ENCODE results near the gene MAP2. TPM values are rescaled to one million over a fixed set of nuclear protein-coding genes. Genes with fewer than 3 reads are reported as not detected.

The MAP2 gene
- total and polyA plus RNA-seq, 2 of the 13 experiments (the other 11 are each of a cell fraction or from before 2014, with no cell fraction given): 0.08 TPM; not detected in 1

DNA sequence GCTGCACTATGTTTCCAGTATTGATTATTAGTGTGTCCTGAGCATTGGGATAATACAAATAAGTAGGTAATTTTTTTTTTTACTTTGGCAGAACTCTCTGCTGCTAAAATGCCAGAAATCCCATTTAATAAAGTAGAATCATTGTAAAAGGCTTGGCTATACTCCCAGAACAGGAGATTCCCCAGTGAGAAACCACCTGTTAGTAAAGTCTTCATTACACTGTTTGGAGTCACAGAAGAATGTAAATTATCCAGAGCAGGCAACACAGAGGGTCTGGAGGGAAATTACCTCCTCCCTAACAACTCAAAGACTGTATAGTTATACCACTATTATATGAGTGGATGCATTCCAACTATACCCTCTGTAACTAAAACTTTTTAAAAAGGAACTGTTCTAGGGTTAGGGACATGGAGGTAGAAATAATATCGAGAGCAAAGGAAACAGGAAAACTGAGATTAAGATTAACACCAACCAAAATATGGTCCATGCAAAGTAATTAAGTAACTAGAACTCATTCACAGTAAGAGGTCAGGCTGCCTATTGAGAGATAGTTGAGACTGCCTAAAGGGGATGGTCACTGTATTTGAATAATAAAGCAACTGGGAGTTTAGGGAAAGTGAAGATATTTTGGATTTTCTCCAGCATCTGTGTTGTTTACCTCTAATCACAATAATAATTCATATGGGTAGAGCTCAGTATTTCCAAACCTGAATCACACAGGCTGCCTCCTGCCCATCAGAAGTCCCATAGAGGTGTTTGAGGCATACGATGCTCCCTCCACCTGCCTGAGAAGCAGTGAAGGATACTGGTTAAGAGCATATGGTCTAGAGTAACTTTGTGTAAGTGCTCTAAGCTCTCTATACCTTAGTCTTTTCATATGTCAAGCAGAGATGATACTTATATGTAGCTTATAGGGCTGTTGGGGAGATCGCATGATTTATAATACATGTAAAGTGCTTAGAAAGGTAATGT lies 34.4 kb downstream of the MAP2 start:
- no peak for FAIRE-seq
- no peak overlapping the region for H2AFZ ChIP-seq (ENCODE audit: low read length)

DNA sequence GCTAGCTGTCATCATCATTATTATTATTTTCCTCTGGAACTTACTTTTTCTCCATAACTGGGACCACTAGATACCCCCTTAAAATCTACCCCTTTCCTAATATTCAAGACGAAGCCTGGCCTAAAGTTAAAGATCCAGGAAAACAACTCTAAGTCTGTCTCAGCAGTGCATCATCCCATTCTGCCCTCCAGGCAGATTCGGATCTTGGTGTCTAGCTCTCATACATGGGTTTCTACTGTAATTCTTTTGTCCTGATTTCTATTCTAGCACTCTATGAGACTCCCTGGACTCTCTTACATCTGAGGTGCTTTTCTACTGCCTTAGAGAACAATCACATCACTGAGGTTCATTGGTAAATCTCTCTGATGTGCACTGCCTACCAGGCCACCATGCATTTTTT lies 35.5 kb downstream of the MAP2 start:
- H3K27me3 ChIP-seq (ENCODE audit: control insufficient read depth in 1 of 2, insufficient read depth in 2 of 2, low read length in 2 of 2): no peaks in the 10 kb centered on the region
- no peak overlapping the region for H3K4me2 ChIP-seq (ENCODE audit: low read depth, low read length)
- H3K4me1 ChIP-seq (ENCODE audit: insufficient read depth, low read length): no peaks in the 10 kb centered on the region
- ATAC-seq: no peak
- WGBS (ENCODE audit: low lambda C conversion rate): 0% methylated on average over 2 of the region's 2 CpGs
- CTCF ChIA-PET (ENCODE audit: low intra/inter-chr PET ratio, low total read pairs): no interaction called here
- no peaks in the 10 kb centered on the region for H3K79me2 ChIP-seq (ENCODE audit: insufficient read depth, low read length)
- H3K27ac ChIP-seq (ENCODE audit: extremely low read length, insufficient read depth, low read length): no peak overlapping the region
- no peaks in the 10 kb centered on the region for H4K20me1 ChIP-seq (ENCODE audit: insufficient read depth, low read length)
- H3K4me3 ChIP-seq (replicated peaks in 1 of 3; ENCODE audit: insufficient read depth in 1 of 3, low read depth in 2 of 3, low read length in 3 of 3): no peak overlapping the region
- H3K9me3 ChIP-seq (ENCODE audit: low read length): no peaks in the 10 kb centered on the region
- POLR2A ChIA-PET: no interaction called here
- no TSS peak for BruUV-seq (replicated peaks)
- no peak for FAIRE-seq
- DNase-seq (ENCODE audit: low spot score): no peak
- intact Hi-C loops (cut with micrococcal nuclease; ENCODE audit: unreplicated experiment) (no loop called here), in situ Hi-C loops (cut with HindIII; ENCODE audit: extremely low pct_ligation_motif_present, low pct_unique_long_range_greater_than_20kb) (no loop called here)
- no peak overlapping the region for H2AFZ ChIP-seq (ENCODE audit: low read length)
- no peaks in the 10 kb centered on the region for H3K36me3 ChIP-seq (replicated peaks in 1 of 2; ENCODE audit: control insufficient read depth in 1 of 2, insufficient read depth in 2 of 2, low read length in 2 of 2)
- no peak overlapping the region for H3K9ac ChIP-seq (ENCODE audit: insufficient read depth, low read depth, low read length)
- no peak for TF ChIP-seq RNF2 (conservative IDR thresholded peaks at IDR 0.05; ENCODE audit: low read depth)
- TF ChIP-seq PAX8 (CRISPR knock-in tag; IDR thresholded peaks at IDR 0.05; ENCODE audit: borderline replicate concordance): no peak
- TF ChIP-seq, protein P1, sequence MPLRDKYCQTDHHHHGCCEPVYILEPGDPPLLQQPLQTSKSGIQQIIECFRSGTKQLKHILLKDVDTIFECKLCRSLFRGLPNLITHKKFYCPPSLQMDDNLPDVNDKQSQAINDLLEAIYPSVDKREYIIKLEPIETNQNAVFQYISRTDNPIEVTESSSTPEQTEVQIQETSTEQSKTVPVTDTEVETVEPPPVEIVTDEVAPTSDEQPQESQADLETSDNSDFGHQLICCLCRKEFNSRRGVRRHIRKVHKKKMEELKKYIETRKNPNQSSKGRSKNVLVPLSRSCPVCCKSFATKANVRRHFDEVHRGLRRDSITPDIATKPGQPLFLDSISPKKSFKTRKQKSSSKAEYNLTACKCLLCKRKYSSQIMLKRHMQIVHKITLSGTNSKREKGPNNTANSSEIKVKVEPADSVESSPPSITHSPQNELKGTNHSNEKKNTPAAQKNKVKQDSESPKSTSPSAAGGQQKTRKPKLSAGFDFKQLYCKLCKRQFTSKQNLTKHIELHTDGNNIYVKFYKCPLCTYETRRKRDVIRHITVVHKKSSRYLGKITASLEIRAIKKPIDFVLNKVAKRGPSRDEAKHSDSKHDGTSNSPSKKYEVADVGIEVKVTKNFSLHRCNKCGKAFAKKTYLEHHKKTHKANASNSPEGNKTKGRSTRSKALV (CRISPR knock-in tag; IDR thresholded peaks at IDR 0.05): no peak
- no peak for TF ChIP-seq SOX13 (IDR thresholded peaks at IDR 0.05)
- no peak for TF ChIP-seq SOX13 (CRISPR knock-in tag; conservative IDR thresholded peaks at IDR 0.05 in 1 of 2, IDR thresholded peaks at IDR 0.05 in 1 of 2)
- no peak for TF ChIP-seq DMAP1 (CRISPR knock-in tag; IDR thresholded peaks at IDR 0.05)
- no peak for TF ChIP-seq RBM22 (optimal IDR thresholded peaks at IDR 0.05; ENCODE audit: low read length)
- TF ChIP-seq ZNF354B (CRISPR knock-in tag; IDR thresholded peaks at IDR 0.05): no peak
- no peak for TF ChIP-seq NFATC3 (CRISPR knock-in tag; IDR thresholded peaks at IDR 0.05)
- no peak for TF ChIP-seq KAT7 (CRISPR knock-in tag; IDR thresholded peaks at IDR 0.05; ENCODE audit: borderline replicate concordance)
- TF ChIP-seq KDM2A (CRISPR knock-in tag; IDR thresholded peaks at IDR 0.05; ENCODE audit: borderline replicate concordance, low read depth): no peak

More for the DNA sequence above, 34.4 kb downstream of the MAP2 start:
- DNase-seq (ENCODE audit: low spot score) (no peak), ATAC-seq (no peak)
- 10% methylated on average over 3 of the region's 3 CpGs for WGBS (ENCODE audit: low lambda C conversion rate)
- BruUV-seq (replicated peaks): no TSS peak
- intact Hi-C loops (cut with micrococcal nuclease; ENCODE audit: unreplicated experiment) (no loop called here), in situ Hi-C loops (cut with HindIII; ENCODE audit: extremely low pct_ligation_motif_present, low pct_unique_long_range_greater_than_20kb) (no loop called here)
- H4K20me1 ChIP-seq (ENCODE audit: insufficient read depth, low read length): no peaks in the 10 kb centered on the region
- H3K79me2 ChIP-seq (ENCODE audit: insufficient read depth, low read length): no peaks in the 10 kb centered on the region
- POLR2A ChIA-PET: no interaction called here
- H3K27me3 ChIP-seq (ENCODE audit: control insufficient read depth in 1 of 2, insufficient read depth in 2 of 2, low read length in 2 of 2): no peaks in the 10 kb centered on the region
- CTCF ChIA-PET (ENCODE audit: low intra/inter-chr PET ratio, low total read pairs): no interaction called here
- H3K9ac ChIP-seq (ENCODE audit: insufficient read depth, low read depth, low read length): no peak overlapping the region
- TF ChIP-seq, protein P2, sequence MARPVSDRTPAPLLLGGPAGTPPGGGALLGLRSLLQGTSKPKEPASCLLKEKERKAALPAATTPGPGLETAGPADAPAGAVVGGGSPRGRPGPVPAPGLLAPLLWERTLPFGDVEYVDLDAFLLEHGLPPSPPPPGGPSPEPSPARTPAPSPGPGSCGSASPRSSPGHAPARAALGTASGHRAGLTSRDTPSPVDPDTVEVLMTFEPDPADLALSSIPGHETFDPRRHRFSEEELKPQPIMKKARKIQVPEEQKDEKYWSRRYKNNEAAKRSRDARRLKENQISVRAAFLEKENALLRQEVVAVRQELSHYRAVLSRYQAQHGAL (CRISPR knock-in tag; IDR thresholded peaks at IDR 0.05; ENCODE audit: not compliant biosample characterization): no peak
- TF ChIP-seq ZNF589 (CRISPR knock-in tag; conservative IDR thresholded peaks at IDR 0.05) (no peak), AGO1 (IDR thresholded peaks at IDR 0.05; ENCODE audit: low read depth, low read length, poor library complexity, severe bottlenecking) (no peak)
- TF ChIP-seq, protein P3, sequence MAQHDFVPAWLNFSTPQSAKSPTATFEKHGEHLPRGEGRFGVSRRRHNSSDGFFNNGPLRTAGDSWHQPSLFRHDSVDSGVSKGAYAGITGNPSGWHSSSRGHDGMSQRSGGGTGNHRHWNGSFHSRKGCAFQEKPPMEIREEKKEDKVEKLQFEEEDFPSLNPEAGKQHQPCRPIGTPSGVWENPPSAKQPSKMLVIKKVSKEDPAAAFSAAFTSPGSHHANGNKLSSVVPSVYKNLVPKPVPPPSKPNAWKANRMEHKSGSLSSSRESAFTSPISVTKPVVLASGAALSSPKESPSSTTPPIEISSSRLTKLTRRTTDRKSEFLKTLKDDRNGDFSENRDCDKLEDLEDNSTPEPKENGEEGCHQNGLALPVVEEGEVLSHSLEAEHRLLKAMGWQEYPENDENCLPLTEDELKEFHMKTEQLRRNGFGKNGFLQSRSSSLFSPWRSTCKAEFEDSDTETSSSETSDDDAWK (CRISPR knock-in tag; IDR thresholded peaks at IDR 0.05): no peak
- H3K36me3 ChIP-seq (replicated peaks in 1 of 2; ENCODE audit: control insufficient read depth in 1 of 2, insufficient read depth in 2 of 2, low read length in 2 of 2): no peaks in the 10 kb centered on the region
- no peaks in the 10 kb centered on the region for H3K9me3 ChIP-seq (ENCODE audit: low read length)
- no peak overlapping the region for H3K4me3 ChIP-seq (replicated peaks in 1 of 3; ENCODE audit: insufficient read depth in 1 of 3, low read depth in 2 of 3, low read length in 3 of 3)
- H3K4me2 ChIP-seq (ENCODE audit: low read depth, low read length): no peak overlapping the region
- no peak overlapping the region for H3K27ac ChIP-seq (ENCODE audit: extremely low read length, insufficient read depth, low read length)
- no peaks in the 10 kb centered on the region for H3K4me1 ChIP-seq (ENCODE audit: insufficient read depth, low read length)

All from HepG2 (cell line).